SK-N-SH treated with all-trans-retinoic acid at 6 μM for 48 hours (cell line): Measurements from ENCODE around the gene GMPR2.

Experiments
- ATAC-seq: fragments of 200-7000 bp; cut with Tn5 transposase; 3 replicates; pipeline ENCODE4 v1.9.1; 2020; ENCODE audit warnings: mild to moderate bottlenecking, moderate library complexity
- ARNTL ChIP-seq: fragments of 450-650 bp; formaldehyde crosslinking; IDR thresholded peaks from 2 replicates; pipeline ENCODE4 v1.5.0; 2020; ENCODE audit warnings: low read depth, mild to moderate bottlenecking, moderate library complexity, borderline replicate concordance
- BACH2 ChIP-seq: fragments of 250-450 bp; sonication (Bioruptor Pico); IDR thresholded peaks from 2 replicates; pipeline ENCODE4 v1.9.0; 2021; ENCODE audit warnings: mild to moderate bottlenecking, borderline replicate concordance
- CREB5 ChIP-seq: fragments of 250-450 bp; sonication (Bioruptor Pico); IDR thresholded peaks from 2 replicates; pipeline ENCODE4 v1.5.1; 2020; ENCODE audit warnings: low read depth, mild to moderate bottlenecking, moderate library complexity
- CSDC2 ChIP-seq: fragments of 250-450 bp; sonication (Bioruptor Pico); IDR thresholded peaks from 2 replicates; pipeline ENCODE4 v1.5.0; 2020; ENCODE audit warnings: mild to moderate bottlenecking, moderate library complexity
- CSRNP3 ChIP-seq: fragments of 250-450 bp; sonication (Bioruptor Pico); IDR thresholded peaks from 2 replicates; pipeline ENCODE4 v1.5.1; 2021; ENCODE audit warnings: mild to moderate bottlenecking, moderate library complexity
- ESRRG ChIP-seq: fragments of 250-450 bp; sonication (Bioruptor Pico); IDR thresholded peaks from 2 replicates; pipeline ENCODE4 v1.6.1; 2021; ENCODE audit warnings: mild to moderate bottlenecking
- GLIS3 ChIP-seq: fragments of 250-450 bp; sonication (Bioruptor Pico); IDR thresholded peaks from 2 replicates; pipeline ENCODE4 v1.5.0; 2020; ENCODE audit warnings: mild to moderate bottlenecking, moderate library complexity
- OSR1 ChIP-seq: fragments of 250-450 bp; sonication (Bioruptor Pico); IDR thresholded peaks from 2 replicates; pipeline ENCODE4 v1.8.0; 2022; ENCODE audit warnings: moderate library complexity, mild to moderate bottlenecking, inconsistent platforms
- PATZ1 ChIP-seq: fragments of 250-450 bp; sonication (Bioruptor Pico); IDR thresholded peaks from 2 replicates; pipeline ENCODE4 v1.8.0; 2020; ENCODE audit warnings: mild to moderate bottlenecking, moderate library complexity, borderline replicate concordance
- PPARA ChIP-seq: fragments of 250-450 bp; sonication (Bioruptor Pico); IDR thresholded peaks from 2 replicates; pipeline ENCODE4 v1.5.0; 2020; ENCODE audit warnings: mild to moderate bottlenecking, borderline replicate concordance
- RARB ChIP-seq: fragments of 250-450 bp; sonication (Bioruptor Pico); IDR thresholded peaks from 2 replicates; pipeline ENCODE4 v1.8.0; 2021; ENCODE audit warnings: mild to moderate bottlenecking, moderate library complexity
- SNAI2 ChIP-seq: fragments of 250-450 bp; sonication (Bioruptor Pico); IDR thresholded peaks from 2 replicates; pipeline ENCODE4 v1.5.0; 2020; ENCODE audit warnings: mild to moderate bottlenecking, moderate library complexity
- TCF4 ChIP-seq: fragments of 250-450 bp; sonication (Bioruptor Pico); IDR thresholded peaks from 2 replicates; pipeline ENCODE4 v1.8.0; 2021; ENCODE audit warnings: mild to moderate bottlenecking, moderate library complexity, borderline replicate concordance
- TOX ChIP-seq: fragments of 250-450 bp; sonication (Bioruptor Pico); IDR thresholded peaks from 2 replicates; pipeline ENCODE4 v1.8.0; 2021; ENCODE audit warnings: mild to moderate bottlenecking, moderate library complexity, borderline replicate concordance
- TSHZ2 ChIP-seq: fragments of 250-450 bp; sonication (Bioruptor Pico); IDR thresholded peaks from 2 replicates; pipeline ENCODE4 v1.5.0; 2020; ENCODE audit warnings: mild to moderate bottlenecking, moderate library complexity
- ZC3H10 ChIP-seq: fragments of 250-450 bp; sonication (Bioruptor Pico); IDR thresholded peaks from 2 replicates; pipeline ENCODE4 v1.5.1; 2021; ENCODE audit warnings: mild to moderate bottlenecking, moderate library complexity
- ZFP3 ChIP-seq: fragments of 250-450 bp; sonication (Bioruptor Pico); IDR thresholded peaks from 2 replicates; pipeline ENCODE4 v1.5.0; 2020; ENCODE audit warnings: mild to moderate bottlenecking, moderate library complexity
- ZFP30 ChIP-seq: fragments of 450-650 bp; formaldehyde crosslinking; IDR thresholded peaks from 2 replicates; pipeline ENCODE4 v1.5.0; 2022; ENCODE audit warnings: mild to moderate bottlenecking, moderate library complexity
- ZNF565 ChIP-seq: fragments of 450-650 bp; formaldehyde crosslinking; conservative IDR thresholded peaks from 2 replicates; pipeline ENCODE4 v1.5.0; 2020; ENCODE audit warnings: low read depth, mild to moderate bottlenecking, moderate library complexity
- ZNF70 ChIP-seq: fragments of 450-650 bp; formaldehyde crosslinking; IDR thresholded peaks from 2 replicates; pipeline ENCODE4 v1.5.0; 2020; ENCODE audit warnings: mild to moderate bottlenecking, moderate library complexity
- ZNF8 ChIP-seq: fragments of 450-650 bp; formaldehyde crosslinking; IDR thresholded peaks from 2 replicates; pipeline ENCODE4 v1.5.0; 2020; ENCODE audit warnings: mild to moderate bottlenecking, moderate library complexity

The GMPR2 gene

GRCh38 chr14:24254630-24255392 is 22.1 kb downstream of the GMPR2 start (continued):
- TF ChIP-seq TSHZ2 (CRISPR knock-in tag) (no peak), GLIS3 (CRISPR knock-in tag) (no peak), ZC3H10 (no peak), ZFP30 (CRISPR knock-in tag) (no peak)

GRCh38 chr14:24255438-24255837 is 22.7 kb downstream of the GMPR2 start:
- no peak for TF ChIP-seq SNAI2 (CRISPR knock-in tag)
- TF ChIP-seq ZFP3 (CRISPR knock-in tag), result no peak
- no peak for TF ChIP-seq ZFP30 (CRISPR knock-in tag)
- TF ChIP-seq ZNF70, result no peak
- TF ChIP-seq BACH2 (CRISPR knock-in tag), result no peak
- TF ChIP-seq ZNF565, result no peak
- TF ChIP-seq PPARA (CRISPR knock-in tag), result no peak
- TF ChIP-seq CREB5 (CRISPR knock-in tag), result no peak
- no peak for TF ChIP-seq ZNF8 (CRISPR knock-in tag)
- TF ChIP-seq ARNTL (CRISPR knock-in tag), result no peak
- TF ChIP-seq RARB (CRISPR knock-in tag), result no peak
- TF ChIP-seq TCF4, result no peak
- TF ChIP-seq, all 23 proteins: peak for 0
- no peak for ATAC-seq

GRCh38 chr14:24255931-24256711 is 23.4 kb downstream of the GMPR2 start:
- TF ChIP-seq ESRRG (CRISPR knock-in tag) (no peak), ARNTL (CRISPR knock-in tag) (no peak), ZFP3 (CRISPR knock-in tag) (no peak), CSDC2 (no peak), CREB5 (CRISPR knock-in tag) (no peak), GLIS3 (CRISPR knock-in tag) (no peak), ZNF8 (CRISPR knock-in tag) (no peak), CSRNP3 (CRISPR knock-in tag) (no peak), ZFP30 (CRISPR knock-in tag) (no peak), TOX (no peak), BACH2 (CRISPR knock-in tag) (no peak), ZNF565 (no peak), OSR1 (no peak), PATZ1 (CRISPR knock-in tag) (no peak)
- ATAC-seq, result no peak
